Measurements from ENCODE around the gene AAK1. TPM values are rescaled to one million over a fixed set of nuclear protein-coding genes. Genes with fewer than 3 reads are reported as not detected.

AAK1 gene
- total and polyA plus RNA-seq, 2 of the 13 experiments (the other 11 are each of a cell fraction or from before 2014, with no cell fraction given), result 9.8 to 10.3 TPM

- 98% methylated on average over 2 of the region's 2 CpGs for WGBS (ENCODE audit: low lambda C conversion rate)
- no peak overlapping the region for H3K9ac ChIP-seq (ENCODE audit: insufficient read depth, low read depth, low read length)
- H3K4me2 ChIP-seq (ENCODE audit: low read depth, low read length), result no peak overlapping the region
- H3K79me2 ChIP-seq (ENCODE audit: insufficient read depth, low read length), result no peaks in the 10 kb centered on the region
- H4K20me1 ChIP-seq (ENCODE audit: insufficient read depth, low read length), result no peaks in the 10 kb centered on the region
- H3K27me3 ChIP-seq (ENCODE audit: control insufficient read depth in 1 of 2, insufficient read depth in 2 of 2, low read length in 2 of 2), result no peaks in the 10 kb centered on the region
- H3K36me3 ChIP-seq (replicated peaks in 1 of 2; ENCODE audit: control insufficient read depth in 1 of 2, insufficient read depth in 2 of 2, low read length in 2 of 2), result peaks cover 14 to 30% of the 10 kb centered on the region in 2 experiments
- H3K4me3 ChIP-seq (replicated peaks in 1 of 3; ENCODE audit: insufficient read depth in 1 of 3, low read depth in 2 of 3, low read length in 3 of 3), result no peak overlapping the region
- H2AFZ ChIP-seq (ENCODE audit: low read length), result no peak overlapping the region
- DNase-seq (ENCODE audit: low spot score), result no peak
- FAIRE-seq, result no peak
- H3K9me3 ChIP-seq (ENCODE audit: low read length), result no peaks in the 10 kb centered on the region
- in situ Hi-C loops (cut with HindIII; ENCODE audit: extremely low pct_ligation_motif_present, low pct_unique_long_range_greater_than_20kb), result no loop called here
- no peak overlapping the region for H3K27ac ChIP-seq (ENCODE audit: extremely low read length, insufficient read depth, low read length)
- BruUV-seq (replicated peaks), result no TSS peak
- no peaks in the 10 kb centered on the region for H3K4me1 ChIP-seq (ENCODE audit: insufficient read depth, low read length)
- intact Hi-C loops (cut with micrococcal nuclease; ENCODE audit: unreplicated experiment), result no loop called here
- no peak for ATAC-seq
- ChIA-PET CTCF (ENCODE audit: low intra/inter-chr PET ratio, low total read pairs) (no interaction called here), POLR2A (no interaction called here)
- TF ChIP-seq ZNF34 (CRISPR knock-in tag; IDR thresholded peaks at IDR 0.05; ENCODE audit: borderline replicate concordance) (no peak), SNAI1 (CRISPR knock-in tag; IDR thresholded peaks at IDR 0.05; ENCODE audit: borderline replicate concordance) (no peak), KLF15 (CRISPR knock-in tag; IDR thresholded peaks at IDR 0.05; ENCODE audit: borderline replicate concordance) (no peak), SATB2 (CRISPR knock-in tag; IDR thresholded peaks at IDR 0.05) (no peak), CBX2 (IDR thresholded peaks at IDR 0.05; ENCODE audit: low read depth, low read length) (no peak), CBX2 (CRISPR knock-in tag; IDR thresholded peaks at IDR 0.05; ENCODE audit: low read depth) (no peak), SOX5 (CRISPR knock-in tag; IDR thresholded peaks at IDR 0.05; ENCODE audit: borderline replicate concordance) (no peak), KMT2A (CRISPR knock-in tag; IDR thresholded peaks at IDR 0.05) (no peak), ATF1 (CRISPR knock-in tag; IDR thresholded peaks at IDR 0.05) (no peak), ZNF160 (CRISPR knock-in tag; IDR thresholded peaks at IDR 0.05) (no peak), FOXM1 (CRISPR knock-in tag; IDR thresholded peaks at IDR 0.05) (no peak), MAFK (conservative IDR thresholded peaks at IDR 0.05 in 1 of 2, IDR thresholded peaks at IDR 0.05 in 1 of 2; ENCODE audit: low read length in 2 of 2) (no peak), RFX1 (IDR thresholded peaks at IDR 0.05) (no peak), SALL1 (CRISPR knock-in tag; IDR thresholded peaks at IDR 0.05) (no peak)
- TF ChIP-seq, protein P1, sequence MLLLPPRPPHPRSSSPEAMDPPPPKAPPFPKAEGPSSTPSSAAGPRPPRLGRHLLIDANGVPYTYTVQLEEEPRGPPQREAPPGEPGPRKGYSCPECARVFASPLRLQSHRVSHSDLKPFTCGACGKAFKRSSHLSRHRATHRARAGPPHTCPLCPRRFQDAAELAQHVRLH (CRISPR knock-in tag; IDR thresholded peaks at IDR 0.05; ENCODE audit: borderline replicate concordance, low read depth), result no peak
- TF ChIP-seq, protein P2, sequence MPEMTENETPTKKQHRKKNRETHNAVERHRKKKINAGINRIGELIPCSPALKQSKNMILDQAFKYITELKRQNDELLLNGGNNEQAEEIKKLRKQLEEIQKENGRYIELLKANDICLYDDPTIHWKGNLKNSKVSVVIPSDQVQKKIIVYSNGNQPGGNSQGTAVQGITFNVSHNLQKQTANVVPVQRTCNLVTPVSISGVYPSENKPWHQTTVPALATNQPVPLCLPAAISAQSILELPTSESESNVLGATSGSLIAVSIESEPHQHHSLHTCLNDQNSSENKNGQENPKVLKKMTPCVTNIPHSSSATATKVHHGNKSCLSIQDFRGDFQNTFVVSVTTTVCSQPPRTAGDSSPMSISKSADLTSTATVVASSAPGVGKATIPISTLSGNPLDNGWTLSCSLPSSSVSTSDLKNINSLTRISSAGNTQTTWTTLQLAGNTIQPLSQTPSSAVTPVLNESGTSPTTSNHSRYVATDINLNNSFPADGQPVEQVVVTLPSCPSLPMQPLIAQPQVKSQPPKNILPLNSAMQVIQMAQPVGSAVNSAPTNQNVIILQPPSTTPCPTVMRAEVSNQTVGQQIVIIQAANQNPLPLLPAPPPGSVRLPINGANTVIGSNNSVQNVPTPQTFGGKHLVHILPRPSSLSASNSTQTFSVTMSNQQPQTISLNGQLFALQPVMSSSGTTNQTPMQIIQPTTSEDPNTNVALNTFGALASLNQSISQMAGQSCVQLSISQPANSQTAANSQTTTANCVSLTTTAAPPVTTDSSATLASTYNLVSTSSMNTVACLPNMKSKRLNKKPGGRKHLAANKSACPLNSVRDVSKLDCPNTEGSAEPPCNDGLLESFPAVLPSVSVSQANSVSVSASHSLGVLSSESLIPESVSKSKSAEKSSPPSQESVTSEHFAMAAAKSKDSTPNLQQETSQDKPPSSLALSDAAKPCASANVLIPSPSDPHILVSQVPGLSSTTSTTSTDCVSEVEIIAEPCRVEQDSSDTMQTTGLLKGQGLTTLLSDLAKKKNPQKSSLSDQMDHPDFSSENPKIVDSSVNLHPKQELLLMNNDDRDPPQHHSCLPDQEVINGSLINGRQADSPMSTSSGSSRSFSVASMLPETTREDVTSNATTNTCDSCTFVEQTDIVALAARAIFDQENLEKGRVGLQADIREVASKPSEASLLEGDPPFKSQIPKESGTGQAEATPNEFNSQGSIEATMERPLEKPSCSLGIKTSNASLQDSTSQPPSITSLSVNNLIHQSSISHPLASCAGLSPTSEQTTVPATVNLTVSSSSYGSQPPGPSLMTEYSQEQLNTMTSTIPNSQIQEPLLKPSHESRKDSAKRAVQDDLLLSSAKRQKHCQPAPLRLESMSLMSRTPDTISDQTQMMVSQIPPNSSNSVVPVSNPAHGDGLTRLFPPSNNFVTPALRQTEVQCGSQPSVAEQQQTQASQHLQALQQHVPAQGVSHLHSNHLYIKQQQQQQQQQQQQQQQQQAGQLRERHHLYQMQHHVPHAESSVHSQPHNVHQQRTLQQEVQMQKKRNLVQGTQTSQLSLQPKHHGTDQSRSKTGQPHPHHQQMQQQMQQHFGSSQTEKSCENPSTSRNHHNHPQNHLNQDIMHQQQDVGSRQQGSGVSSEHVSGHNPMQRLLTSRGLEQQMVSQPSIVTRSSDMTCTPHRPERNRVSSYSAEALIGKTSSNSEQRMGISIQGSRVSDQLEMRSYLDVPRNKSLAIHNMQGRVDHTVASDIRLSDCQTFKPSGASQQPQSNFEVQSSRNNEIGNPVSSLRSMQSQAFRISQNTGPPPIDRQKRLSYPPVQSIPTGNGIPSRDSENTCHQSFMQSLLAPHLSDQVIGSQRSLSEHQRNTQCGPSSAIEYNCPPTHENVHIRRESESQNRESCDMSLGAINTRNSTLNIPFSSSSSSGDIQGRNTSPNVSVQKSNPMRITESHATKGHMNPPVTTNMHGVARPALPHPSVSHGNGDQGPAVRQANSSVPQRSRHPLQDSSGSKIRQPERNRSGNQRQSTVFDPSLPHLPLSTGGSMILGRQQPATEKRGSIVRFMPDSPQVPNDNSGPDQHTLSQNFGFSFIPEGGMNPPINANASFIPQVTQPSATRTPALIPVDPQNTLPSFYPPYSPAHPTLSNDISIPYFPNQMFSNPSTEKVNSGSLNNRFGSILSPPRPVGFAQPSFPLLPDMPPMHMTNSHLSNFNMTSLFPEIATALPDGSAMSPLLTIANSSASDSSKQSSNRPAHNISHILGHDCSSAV (CRISPR knock-in tag; IDR thresholded peaks at IDR 0.05; ENCODE audit: borderline replicate concordance), result no peak
Observed at GRCh38 chr2:69529480-69529879, 114.1 kb downstream of the AAK1 start.
